ENCODE measurements around the gene FHOD3. TPM values are rescaled to one million over a fixed set of nuclear protein-coding genes. Genes with fewer than 3 reads are reported as not detected.

Gene FHOD3
- total and polyA plus RNA-seq, 2 donors (not counting 1 experiment from before 2014, with no cell fraction given), result not detected

GRCh38 chr18:36465970-36466369 lies 168.5 kb downstream of the FHOD3 start:
- ChIA-PET POLR2A (no interaction called here), CTCF (no interaction called here)
- Histone ChIP-seq H3K27me3 (replicated peaks in 1 of 4; ENCODE audit: control extremely low read depth in 1 of 4, control insufficient read depth in 3 of 4, insufficient read depth in 4 of 4, low read length in 3 of 4) (no peaks in the 10 kb centered on the region), H3K27ac (ENCODE audit: low read length in 2 of 2) (no peak overlapping the region), H3K9ac (ENCODE audit: low read length) (no peak overlapping the region), H3K4me2 (replicated peaks; ENCODE audit: low read depth, low read length, poor library complexity, severe bottlenecking) (no peak overlapping the region), H3K4me1 (ENCODE audit: control insufficient read depth in 2 of 2, insufficient read depth in 2 of 2, low read length in 2 of 2) (no peaks in the 10 kb centered on the region), H3K9me3 (ENCODE audit: control extremely low read depth in 1 of 3, control insufficient read depth in 2 of 3, insufficient read depth in 1 of 3, low read length in 2 of 3) (no peaks in the 10 kb centered on the region), H3K4me3 (ENCODE audit: control extremely low read depth in 1 of 5, extremely low read depth in 1 of 5, insufficient read depth in 1 of 5, low read depth in 2 of 5, low read length in 4 of 5) (no peak overlapping the region), H2AFZ (ENCODE audit: insufficient read depth, low read depth, low read length, poor library complexity, severe bottlenecking) (no peak overlapping the region), H4K20me1 (ENCODE audit: control insufficient read depth, insufficient read depth, low read length, poor library complexity, severe bottlenecking) (no peaks in the 10 kb centered on the region), H3K79me2 (ENCODE audit: control insufficient read depth, insufficient read depth, low read length) (no peaks in the 10 kb centered on the region), H3K36me3 (replicated peaks in 1 of 2; ENCODE audit: control extremely low read depth in 1 of 2, control insufficient read depth in 1 of 2, extremely low read depth in 1 of 2, insufficient read depth in 2 of 2, low read length in 1 of 2) (no peaks in the 10 kb centered on the region)
- TF ChIP-seq EZH2 (IDR thresholded peaks at IDR 0.05; ENCODE audit: borderline replicate concordance, insufficient read depth, low read depth, low read length, poor library complexity, severe bottlenecking), result no peak
- no peak for TF ChIP-seq CTCF (IDR thresholded peaks at IDR 0.05)
- H3K4me1 Mint-ChIP-seq, result no peaks in the 10 kb centered on the region
- no peaks in the 10 kb centered on the region for H3K9me3 Mint-ChIP-seq (ENCODE audit: insufficient read depth)
- intact Hi-C loops (cut with micrococcal nuclease), result no loop called here
- DNase-seq, result no peak
- H3K4me3 Mint-ChIP-seq, result no peak overlapping the region
- ATAC-seq (ENCODE audit: low read depth), result no peak
- no peak overlapping the region for H3K27ac Mint-ChIP-seq
- H3K27me3 Mint-ChIP-seq, result peaks cover 5% of the 10 kb centered on the region
- 76% methylated on average over 3 of the region's 3 CpGs for WGBS (ENCODE audit: insufficient coverage)

GRCh38 chr18:36467614-36468013 lies 170.1 kb downstream of the FHOD3 start:
- no peaks in the 10 kb centered on the region for H3K79me2 ChIP-seq (ENCODE audit: control insufficient read depth, insufficient read depth, low read length)
- H3K27ac ChIP-seq (ENCODE audit: low read length in 2 of 2), result no peak overlapping the region
- Mint-ChIP-seq H3K4me1 (no peaks in the 10 kb centered on the region), H3K4me3 (no peak overlapping the region), H3K9me3 (ENCODE audit: insufficient read depth) (no peaks in the 10 kb centered on the region), H3K27ac (no peak overlapping the region), H3K27me3 (peaks cover 5% of the 10 kb centered on the region)
- H4K20me1 ChIP-seq (ENCODE audit: control insufficient read depth, insufficient read depth, low read length, poor library complexity, severe bottlenecking), result no peaks in the 10 kb centered on the region
- TF ChIP-seq EZH2 (IDR thresholded peaks at IDR 0.05; ENCODE audit: borderline replicate concordance, insufficient read depth, low read depth, low read length, poor library complexity, severe bottlenecking), result no peak
- TF ChIP-seq CTCF (IDR thresholded peaks at IDR 0.05), result no peak
- WGBS (ENCODE audit: insufficient coverage), result 83% methylated on average over 11 of the region's 11 CpGs
- no peaks in the 10 kb centered on the region for H3K27me3 ChIP-seq (replicated peaks in 1 of 4; ENCODE audit: control extremely low read depth in 1 of 4, control insufficient read depth in 3 of 4, insufficient read depth in 4 of 4, low read length in 3 of 4)
- no peaks in the 10 kb centered on the region for H3K9me3 ChIP-seq (ENCODE audit: control extremely low read depth in 1 of 3, control insufficient read depth in 2 of 3, insufficient read depth in 1 of 3, low read length in 2 of 3)
- H3K36me3 ChIP-seq (replicated peaks in 1 of 2; ENCODE audit: control extremely low read depth in 1 of 2, control insufficient read depth in 1 of 2, extremely low read depth in 1 of 2, insufficient read depth in 2 of 2, low read length in 1 of 2), result no peaks in the 10 kb centered on the region
- ChIA-PET POLR2A (no interaction called here), CTCF (no interaction called here)
- no peak overlapping the region for H3K4me2 ChIP-seq (replicated peaks; ENCODE audit: low read depth, low read length, poor library complexity, severe bottlenecking)
- ATAC-seq (ENCODE audit: low read depth) (no peak), DNase-seq (no peak)
- no peaks in the 10 kb centered on the region for H3K4me1 ChIP-seq (ENCODE audit: control insufficient read depth in 2 of 2, insufficient read depth in 2 of 2, low read length in 2 of 2)
- intact Hi-C loops (cut with micrococcal nuclease), result no loop called here
- H3K9ac ChIP-seq (ENCODE audit: low read length), result no peak overlapping the region
- H3K4me3 ChIP-seq (ENCODE audit: control extremely low read depth in 1 of 5, extremely low read depth in 1 of 5, insufficient read depth in 1 of 5, low read depth in 2 of 5, low read length in 4 of 5), result no peak overlapping the region
- H2AFZ ChIP-seq (ENCODE audit: insufficient read depth, low read depth, low read length, poor library complexity, severe bottlenecking), result no peak overlapping the region

All from B cell (primary cell).